Occipital lobe (tissue), 2 donors: ENCODE data around the gene KEAP1. TPM values are rescaled to one million over a fixed set of nuclear protein-coding genes. Genes with fewer than 3 reads are reported as not detected.

Experiments
- DNase-seq: peaks from one replicate; lab custom pipeline; 2025; lab: John Stamatoyannopoulos, UW
- total RNA-seq: library from RNA; depleted of rRNA; stranded (reverse); fragments of >200 nt; gene quantifications from one replicate; pipeline ENCODE4 v1.2.3, GENCODE V29; 2014

KEAP1 gene
- total RNA-seq, 1 donor from 2014 or later: 32.9 TPM

DNA sequence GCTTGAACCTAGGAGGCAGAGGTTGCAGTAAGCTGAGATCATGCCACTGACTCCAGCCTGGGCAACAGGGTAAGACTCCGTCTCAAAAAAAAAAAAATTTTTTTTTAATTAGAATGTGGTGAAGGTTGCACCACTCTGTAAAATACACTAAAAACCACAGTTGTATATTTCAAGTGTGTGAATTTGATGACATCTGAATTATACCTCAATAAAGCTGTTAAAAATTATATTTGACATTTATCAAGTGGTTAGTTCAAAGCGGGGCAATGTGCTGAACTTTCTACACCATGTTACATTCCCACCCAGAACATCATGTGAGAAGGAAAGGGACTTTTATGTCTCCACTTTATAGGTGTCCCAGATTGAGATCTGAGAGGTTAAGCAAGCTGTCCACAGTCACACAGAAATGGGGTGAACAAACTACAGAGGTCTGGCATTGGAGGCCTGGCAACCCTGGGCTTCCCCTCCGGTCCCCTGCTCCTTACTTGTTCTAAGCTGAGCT, 20.0 kb upstream of the KEAP1 start:
- DNase-seq: no peak

DNA sequence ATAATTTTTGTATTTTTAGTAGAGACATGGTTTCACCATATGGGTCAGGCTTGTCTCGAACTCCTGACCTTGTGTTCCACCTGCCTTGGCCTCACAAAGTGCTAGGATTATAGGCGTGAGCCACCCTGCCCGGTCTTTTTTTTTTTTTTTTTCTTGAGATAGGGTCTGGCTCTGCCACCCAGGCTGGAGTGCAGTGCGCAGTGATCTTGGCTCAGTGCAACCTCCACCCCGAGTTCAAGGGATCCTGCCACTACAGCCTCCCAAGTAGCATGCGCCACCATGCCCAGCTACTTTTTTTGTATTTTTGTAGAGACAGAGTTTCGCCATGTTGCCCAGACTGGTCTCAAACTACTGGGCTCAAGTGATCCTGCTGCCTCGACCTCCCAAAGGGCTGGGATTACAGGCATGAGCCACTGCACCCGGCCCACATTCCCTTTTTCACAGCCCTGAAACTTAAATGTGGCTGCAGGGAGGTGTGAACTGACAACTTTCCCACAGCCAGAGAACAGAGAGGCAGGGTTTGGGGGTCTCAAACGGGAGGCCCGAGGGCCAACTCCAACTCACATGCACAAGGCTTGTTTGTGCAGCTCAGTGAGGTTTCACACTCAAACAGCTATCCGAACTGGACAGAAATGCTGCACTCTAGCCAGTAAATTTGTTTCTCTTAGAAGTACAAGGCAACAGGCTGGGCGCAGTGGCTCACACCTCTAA, 18.5 kb upstream of the KEAP1 start:
- DNase-seq: no peak

DNA sequence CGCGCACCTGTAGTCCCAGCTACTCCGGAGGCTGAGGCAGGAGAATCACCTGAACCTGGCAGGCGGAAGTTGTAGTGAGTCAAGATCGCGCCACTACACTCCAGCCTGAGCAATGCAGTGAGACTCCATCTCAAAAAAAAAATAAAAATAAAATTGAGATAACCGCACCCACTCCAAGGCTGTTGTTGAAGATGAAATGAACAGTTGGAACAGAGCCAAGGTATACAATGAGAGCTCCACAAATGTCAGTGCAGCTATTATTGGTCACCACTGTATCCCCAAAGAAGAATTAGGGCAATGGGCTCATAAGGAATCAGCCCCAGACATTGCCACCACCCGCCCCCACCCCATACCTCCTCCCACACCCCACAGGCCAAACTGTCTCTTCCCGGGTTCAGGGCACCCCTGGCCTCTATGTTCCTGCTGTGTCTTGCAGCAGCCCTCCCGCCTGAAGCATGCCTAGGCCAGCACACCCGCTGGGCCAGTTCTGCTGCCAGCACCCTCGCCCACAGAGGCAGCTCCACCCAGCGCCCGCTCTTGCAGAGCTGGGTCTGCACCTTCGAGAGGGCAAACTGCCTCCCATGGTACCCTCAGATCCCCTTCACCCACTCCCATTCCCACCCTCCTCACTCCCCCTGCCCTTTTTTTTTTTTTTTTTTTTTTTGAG, 17.6 kb upstream of the KEAP1 start:
- no peak for DNase-seq

- no peak for DNase-seq
These were observed 16.3 kb upstream of the KEAP1 start for GRCh38 chr19:10519421-10519820.

- no peak for DNase-seq
These were observed 15.5 kb upstream of the KEAP1 start for GRCh38 chr19:10518444-10519361.

DNA sequence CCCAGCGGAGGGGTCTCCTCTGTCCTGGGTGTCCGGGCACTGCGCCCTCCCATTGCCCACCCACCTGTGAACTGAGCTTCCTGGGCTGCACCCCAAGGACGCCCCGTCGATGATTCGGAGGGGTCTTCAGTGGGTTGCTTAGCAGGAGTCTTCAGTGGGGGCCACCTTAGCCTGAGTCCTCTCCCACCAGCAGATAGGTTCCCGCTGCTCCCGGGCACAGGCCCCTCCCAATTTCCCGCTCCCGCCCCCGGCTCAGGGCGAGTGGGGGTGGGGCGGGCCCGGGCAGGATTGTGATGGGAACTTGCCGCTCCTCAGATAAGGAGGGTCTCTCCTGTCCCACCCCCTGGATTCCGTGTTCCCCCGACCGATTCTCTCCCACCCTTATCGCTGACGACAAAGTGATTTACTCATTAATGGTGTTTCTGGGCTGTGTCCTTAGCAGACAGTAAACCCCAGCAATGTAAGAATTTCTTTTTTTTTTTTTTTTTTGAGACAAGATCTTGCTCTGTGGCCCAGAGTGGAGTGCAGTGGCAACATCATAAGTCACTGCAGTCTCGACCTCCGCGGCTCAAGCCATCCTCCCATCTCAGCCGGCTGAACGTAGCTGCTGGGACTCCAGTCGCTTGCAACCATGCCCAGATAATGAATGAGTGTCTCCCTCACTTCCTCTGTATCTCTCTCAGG, 14.7 kb upstream of the KEAP1 start:
- DNase-seq: no peak

DNA sequence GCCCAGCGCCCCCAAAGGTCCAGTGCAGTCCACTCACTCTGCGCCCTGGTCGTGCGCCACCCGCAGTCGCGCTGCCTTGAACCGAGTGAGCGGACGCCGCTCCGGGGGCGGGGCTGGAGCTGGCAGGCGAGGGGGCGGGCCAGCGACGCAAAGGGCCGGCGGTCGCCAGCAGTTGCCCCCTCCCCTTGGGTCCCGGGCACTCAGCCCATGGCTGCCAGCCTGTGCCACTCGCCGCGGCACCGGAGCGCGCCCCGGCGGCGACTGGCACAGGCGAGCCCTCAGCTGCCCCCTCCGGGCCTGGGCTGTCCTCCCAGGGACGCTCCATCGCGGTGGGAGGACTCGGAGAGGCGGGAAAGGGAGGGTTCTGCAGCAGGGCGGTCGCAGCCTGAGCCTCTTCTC, 14.2 kb upstream of the KEAP1 start, which contains the start of gene S1PR5:
Gene S1PR5, minus strand, starts transcription at position 87 of the 399 bp plus-strand sequence. CDS start 2,436 bp downstream, outside the sequence.
- DNase-seq: peak; percentile 73

DNA sequence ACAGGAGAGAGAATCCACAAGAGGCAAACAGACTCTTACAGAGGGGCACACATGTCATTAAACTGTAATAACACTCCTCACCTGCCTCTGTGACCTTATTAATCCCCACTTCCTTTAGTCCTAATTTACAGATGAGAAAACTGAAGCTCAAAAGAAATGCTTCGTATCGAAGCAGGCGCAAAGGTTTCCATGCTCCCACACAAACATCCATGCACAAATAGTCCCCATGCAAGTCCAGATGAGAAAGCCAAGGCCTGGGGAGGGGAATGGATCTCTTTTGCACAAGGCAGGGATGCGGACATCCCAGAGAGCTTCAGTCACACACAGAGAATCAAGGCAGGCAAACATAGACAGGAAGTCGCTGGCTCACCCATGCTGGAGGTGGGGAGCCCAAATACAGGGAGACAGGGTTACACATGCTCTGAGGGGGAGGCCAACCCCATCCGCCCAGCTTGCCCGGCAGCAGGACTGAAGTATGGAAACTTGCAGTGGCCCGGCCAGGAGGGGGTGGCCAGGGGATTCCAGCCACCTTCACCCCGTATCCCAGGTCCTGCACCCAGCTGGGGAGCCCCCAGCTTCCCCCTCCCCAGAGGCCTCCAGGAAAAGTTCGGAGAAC, 13.6 kb upstream of the KEAP1 start:
- no peak for DNase-seq

DNA sequence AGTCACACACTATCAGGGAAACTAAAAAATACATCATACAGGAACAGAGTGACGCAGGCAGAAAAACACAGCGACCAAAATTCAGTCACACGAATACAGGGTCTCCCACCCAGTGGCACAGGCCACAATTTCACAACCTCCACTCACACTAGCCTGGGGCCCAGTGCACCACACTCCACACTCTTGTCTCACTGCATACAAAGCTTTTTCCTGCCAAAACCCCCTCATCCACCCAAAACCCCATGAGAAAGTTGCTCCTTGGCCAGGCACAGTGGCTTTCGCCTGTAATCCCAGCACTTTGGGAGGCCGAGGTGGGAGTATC, 12.9 kb upstream of the KEAP1 start:
- no peak for DNase-seq

DNA sequence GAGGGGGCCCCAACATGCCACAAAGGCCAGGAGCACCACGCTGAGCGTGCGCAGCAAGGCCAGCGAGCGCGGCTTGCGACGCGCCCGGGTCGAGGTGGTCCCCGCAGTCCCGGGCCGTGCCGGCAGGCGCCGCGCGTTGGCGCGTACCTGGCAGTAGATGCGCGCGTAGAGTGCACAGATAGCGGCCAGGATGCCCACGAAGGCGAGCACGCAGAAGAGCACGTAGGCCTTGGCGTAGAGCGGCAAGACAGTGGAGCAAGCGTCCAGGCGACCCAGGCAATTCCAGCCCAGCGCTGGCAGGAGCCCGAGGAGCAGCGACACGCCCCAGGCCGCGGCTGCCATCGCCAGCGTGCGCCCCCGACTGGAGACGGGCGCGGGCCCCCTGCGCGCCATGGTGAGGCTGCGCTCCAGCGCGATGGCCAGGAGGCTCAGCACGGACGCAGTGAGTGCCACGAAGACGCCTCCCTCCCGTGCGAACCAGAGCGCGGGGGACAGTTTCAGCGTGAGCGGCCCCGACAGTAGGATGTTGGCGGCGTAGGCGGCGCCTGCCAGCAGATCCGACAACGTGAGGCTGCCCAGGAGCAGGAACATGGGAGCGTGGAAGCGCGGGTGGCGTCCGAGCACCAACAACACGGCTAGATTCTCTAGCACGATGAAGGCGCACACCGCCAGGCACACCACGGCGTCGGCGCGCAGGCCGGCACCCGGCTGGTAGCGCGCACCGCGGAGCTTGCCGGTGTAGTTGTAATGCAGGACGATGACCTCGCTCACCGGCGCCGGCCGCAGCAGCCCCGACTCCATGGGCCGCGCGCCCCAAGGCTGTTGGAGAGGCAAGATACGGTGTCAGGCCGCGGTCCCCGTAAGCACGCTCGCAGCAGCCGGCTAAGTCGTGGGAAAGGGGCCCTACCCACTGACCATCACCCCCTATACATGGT, 11.3 kb upstream of the KEAP1 start:
- no peak for DNase-seq

- no peak for DNase-seq
These were observed 10.1 kb upstream of the KEAP1 start for GRCh38 chr19:10513223-10513622.

GRCh38 chr19:10510301-10510802, 7.2 kb upstream of the KEAP1 start:
- no peak for DNase-seq

GRCh38 chr19:10508707-10509106, 5.6 kb upstream of the KEAP1 start:
- no peak for DNase-seq

GRCh38 chr19:10508036-10508435, 4.9 kb upstream of the KEAP1 start:
- DNase-seq: no peak

- no peak for DNase-seq
These were observed 2.5 kb upstream of the KEAP1 start for GRCh38 chr19:10505583-10506229.

DNA sequence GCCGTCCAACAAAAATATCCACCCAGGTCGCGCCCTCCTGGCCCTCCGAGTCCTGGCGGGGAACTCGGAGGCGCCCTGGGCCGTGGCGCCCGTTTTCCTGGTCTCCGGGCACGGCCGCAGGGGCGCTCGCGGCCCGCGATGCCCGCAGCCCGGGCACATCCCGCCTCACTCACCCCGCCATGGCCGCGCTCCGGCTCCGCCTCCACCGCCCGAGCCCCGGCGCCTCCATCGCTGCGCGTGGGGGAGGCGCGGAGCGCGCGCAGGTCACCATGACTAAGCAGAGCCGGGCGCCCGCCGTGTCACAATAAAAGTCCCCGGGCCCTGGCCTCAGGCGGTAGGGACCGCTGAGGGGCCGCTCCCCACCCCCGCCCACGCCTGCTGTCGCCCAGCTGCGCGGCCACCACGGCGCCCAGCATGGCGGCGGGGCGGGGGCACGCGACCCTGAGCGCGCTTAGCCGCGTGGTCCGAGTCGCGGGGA, 593 bp downstream of the KEAP1 start:
- peak; percentile 79 for DNase-seq

DNA sequence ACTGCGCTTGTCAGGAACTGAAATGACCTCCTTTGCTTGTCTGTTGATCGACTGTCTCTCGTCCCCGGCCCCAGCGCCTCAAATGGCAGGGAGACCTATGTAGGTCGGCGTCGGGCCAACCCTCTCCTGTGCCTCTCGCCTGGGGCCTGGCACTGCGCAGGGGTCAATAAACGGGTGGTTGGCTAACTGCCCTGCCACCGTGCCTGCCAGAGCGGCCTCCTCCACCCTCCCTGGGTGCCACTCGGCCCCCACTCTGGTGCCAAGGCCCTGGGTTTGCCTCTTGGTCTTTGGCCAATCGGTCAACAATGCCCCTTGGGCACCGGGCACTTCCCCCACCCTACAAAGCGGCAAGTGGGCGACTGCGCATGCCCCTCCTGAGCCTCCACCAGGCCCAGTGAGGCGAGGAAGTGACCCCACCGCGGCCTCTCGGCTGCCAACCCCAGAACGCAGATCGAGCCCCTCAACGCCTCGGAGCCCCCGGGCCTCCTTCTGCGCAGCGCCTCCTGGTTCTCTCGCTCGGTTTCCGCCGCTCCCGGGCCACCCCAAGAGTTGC, 1.1 kb downstream of the KEAP1 start:
- DNase-seq: peak; percentile 38

DNA sequence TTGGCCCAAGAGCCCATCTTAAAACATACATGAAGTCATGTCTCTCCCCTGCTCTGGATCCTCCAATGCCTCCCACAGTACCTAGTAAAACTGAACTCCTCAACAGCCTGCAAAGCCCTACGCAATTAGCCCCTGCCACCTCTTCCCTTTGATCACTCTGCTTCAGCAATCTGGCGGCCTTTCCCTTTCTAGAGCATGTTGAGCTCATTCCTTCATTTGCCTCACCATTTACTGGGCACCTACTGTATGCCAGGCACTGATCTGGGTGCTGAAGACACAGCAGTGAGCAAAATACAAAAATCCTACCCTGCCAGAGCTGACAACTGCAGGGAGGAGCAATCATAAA, 2.9 kb downstream of the KEAP1 start:
- DNase-seq: no peak
